ENCODE measurements around the gene MAP1S.

The MAP1S gene

DNA sequence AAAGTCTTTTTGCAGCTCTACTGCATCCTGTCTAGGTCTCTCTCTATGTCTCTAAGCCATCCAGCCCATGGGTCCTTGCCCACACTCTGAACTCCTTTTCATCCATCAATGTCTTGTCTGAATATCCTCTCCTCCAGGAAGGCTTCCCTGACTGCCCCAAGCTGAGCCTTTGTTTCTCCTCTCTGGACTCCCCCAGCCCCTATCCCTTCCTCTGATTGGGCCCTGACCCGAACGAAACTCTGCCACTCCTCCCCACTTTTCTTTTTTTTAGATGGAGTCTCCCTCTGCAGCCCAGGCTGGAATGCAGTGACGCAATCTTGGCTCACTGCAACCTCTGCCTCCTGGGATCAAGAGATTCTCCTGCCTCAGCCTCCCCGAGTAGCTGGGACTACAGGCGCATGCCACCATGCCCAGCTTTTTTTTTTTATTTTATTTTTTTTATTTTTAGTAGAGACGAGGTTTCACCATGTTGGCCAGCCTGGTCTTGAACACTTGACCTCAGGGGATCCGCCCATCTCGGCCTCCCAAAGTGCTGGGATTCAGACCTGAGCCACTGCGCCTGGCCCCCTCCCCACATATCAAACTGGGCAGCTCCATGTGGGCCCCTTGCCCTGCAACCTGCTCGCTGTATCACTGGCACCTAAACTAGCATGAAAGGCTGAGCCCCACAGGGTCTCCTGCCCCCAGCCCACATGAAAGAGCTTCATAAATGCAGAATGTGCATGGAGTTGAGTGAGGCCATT is 30.3 kb upstream of the MAP1S start:
- no peak for DNase-seq

DNA sequence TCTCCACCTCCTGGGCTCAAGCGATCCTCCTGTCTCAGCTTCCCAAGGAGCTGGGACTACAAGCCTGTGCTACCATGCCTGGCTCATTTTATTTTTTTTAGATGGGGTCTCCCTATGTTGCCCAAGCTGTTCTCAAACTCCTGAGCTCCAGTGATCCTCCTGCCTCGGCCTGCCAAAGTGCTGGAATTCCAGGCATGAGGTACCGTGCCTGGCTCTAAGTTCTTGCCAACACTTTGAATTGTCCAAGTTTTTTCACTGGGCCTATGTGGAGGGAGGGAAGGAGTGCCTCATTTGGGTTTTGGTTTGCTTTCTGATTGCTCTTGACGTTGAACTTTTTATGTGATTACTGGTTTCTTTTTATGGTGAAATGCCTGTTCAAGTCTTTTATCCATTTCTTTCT is 26.7 kb upstream of the MAP1S start:
- DNase-seq, result no peak

DNA sequence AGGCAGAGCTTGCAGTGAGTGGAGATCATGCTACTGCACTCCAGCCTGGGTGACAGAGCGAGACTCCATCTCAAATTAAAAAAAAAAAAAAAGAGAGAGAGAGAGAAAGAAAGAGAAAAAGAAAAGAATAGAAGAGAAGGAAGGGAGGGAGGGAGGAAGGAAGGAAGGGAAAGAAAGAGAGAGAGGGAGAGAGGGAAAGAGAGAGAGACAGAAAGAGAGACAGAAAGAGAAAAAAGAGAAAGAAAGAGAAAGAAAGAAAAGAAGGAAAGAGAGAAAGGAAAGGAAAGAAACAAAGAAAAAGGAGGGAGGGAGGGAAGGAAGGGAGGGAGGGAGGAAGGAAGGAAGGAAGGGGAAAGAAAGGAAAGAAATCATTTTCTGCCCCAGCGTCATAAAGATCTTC is 24.1 kb upstream of the MAP1S start:
- no peak for DNase-seq

GRCh38 chr19:17703824-17704463 is 15.3 kb upstream of the MAP1S start:
- peak; percentile 78 for DNase-seq

GRCh38 chr19:17706750-17707181 is 12.5 kb upstream of the MAP1S start:
- no peak for DNase-seq

DNA sequence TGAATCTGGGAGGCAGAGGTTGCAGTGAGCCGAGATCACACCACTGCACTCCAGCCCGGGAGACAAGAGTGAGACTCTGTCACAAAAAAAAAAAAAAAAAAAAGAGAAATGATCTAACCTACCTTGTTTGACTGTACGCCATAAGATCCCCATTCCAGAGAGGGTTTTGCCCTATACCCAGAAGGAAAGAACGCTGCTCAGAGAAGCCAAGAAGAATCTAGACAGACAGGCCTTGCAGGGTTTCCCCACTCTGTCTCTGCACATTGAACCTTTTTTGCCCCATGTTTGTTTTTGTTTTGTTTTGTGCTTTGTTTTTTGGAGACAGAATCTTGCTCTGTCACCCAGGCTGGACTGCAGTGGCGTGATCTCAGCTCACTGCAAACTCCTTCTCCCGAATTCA is 7.4 kb upstream of the MAP1S start:
- DNase-seq, result no peak

- no peak for DNase-seq
These were observed 2.9 kb upstream of the MAP1S start for GRCh38 chr19:17716309-17716929.

DNA sequence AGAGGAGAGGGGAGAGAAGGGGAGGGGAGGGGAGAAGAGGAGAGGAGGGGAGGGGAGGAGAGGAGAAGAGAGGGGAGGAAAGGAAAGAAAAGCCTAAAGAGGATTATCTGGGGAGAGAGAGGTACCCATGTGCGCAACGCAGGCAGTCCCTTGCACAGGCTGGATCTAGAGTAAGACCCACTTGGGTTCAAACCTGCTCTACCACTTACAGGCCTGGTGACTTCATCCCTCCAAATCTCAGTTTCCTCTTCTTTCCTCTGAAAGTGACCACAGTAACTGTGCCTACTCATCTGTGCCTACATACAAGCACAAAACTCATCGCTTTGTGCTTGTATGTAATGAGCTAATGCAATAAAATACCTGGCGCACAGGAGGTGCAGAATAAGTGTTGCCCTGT is 732 bp upstream of the MAP1S start:
- DNase-seq, result no peak

GRCh38 chr19:17719730-17720400 is 585 bp downstream of the MAP1S start:
- DNase-seq, result peak; percentile 49

- no peak for DNase-seq
These were observed 1.2 kb downstream of the MAP1S start for GRCh38 chr19:17720440-17720839.

DNA sequence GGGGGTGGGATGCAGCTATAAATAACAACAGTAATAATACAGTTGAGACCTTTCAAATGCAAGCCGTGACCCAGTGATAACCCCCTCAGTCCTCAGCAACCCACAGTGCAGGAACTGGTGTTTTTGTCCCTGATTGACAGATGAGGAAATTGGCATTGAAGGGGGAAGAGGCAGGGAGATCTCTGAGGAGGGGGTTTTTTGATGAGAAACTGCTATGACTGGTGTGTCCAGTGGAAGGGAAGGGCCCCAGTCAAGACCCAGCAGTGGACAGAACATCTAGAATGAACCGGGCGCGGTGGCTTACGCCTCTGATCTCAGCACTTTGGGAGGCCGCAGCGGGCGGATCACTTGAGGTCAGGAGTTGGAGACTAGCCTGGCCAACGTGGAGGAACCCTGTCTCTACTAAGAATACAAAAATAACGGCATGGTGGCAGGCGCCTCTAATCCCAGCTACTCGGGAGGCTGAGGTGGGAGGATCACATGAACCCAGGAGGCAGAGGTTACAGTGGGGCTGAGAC is 1.9 kb downstream of the MAP1S start:
- DNase-seq, result no peak

- DNase-seq, result no peak
These were observed 2.5 kb downstream of the MAP1S start for GRCh38 chr19:17721821-17722220.

GRCh38 chr19:17722655-17723240 is 3.5 kb downstream of the MAP1S start:
- DNase-seq, result no peak

GRCh38 chr19:17724655-17725054 is 5.4 kb downstream of the MAP1S start:
- DNase-seq, result no peak

- no peak for DNase-seq
These were observed 6.3 kb downstream of the MAP1S start for GRCh38 chr19:17725422-17726078.

- DNase-seq, result no peak
These were observed 7.0 kb downstream of the MAP1S start for GRCh38 chr19:17726136-17726741.

- DNase-seq, result no peak
These were observed 7.9 kb downstream of the MAP1S start for GRCh38 chr19:17726964-17727773.

DNA sequence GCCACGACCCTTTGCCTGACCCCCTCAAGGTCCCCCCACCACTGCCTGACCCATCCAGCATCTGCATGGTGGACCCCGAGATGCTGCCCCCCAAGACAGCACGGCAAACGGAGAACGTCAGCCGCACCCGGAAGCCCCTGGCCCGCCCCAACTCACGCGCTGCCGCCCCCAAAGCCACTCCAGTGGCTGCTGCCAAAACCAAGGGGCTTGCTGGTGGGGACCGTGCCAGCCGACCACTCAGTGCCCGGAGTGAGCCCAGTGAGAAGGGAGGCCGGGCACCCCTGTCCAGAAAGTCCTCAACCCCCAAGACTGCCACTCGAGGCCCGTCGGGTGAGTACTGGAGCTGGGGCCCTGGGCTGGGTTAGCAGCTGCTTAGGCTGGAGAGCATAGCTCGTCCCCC is 8.6 kb downstream of the MAP1S start:
- DNase-seq, result no peak

DNA sequence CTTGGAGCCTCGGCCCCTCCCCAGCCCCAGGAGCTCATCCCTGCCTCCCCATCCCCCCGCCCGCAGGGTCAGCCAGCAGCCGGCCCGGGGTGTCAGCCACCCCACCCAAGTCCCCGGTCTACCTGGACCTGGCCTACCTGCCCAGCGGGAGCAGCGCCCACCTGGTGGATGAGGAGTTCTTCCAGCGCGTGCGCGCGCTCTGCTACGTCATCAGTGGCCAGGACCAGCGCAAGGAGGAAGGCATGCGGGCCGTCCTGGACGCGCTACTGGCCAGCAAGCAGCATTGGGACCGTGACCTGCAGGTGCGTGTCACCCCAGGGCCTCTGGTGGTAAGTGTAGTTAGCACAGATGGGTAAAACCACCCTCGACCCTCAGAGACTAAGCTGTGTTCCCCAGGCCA is 13.8 kb downstream of the MAP1S start:
- DNase-seq, result no peak

DNA sequence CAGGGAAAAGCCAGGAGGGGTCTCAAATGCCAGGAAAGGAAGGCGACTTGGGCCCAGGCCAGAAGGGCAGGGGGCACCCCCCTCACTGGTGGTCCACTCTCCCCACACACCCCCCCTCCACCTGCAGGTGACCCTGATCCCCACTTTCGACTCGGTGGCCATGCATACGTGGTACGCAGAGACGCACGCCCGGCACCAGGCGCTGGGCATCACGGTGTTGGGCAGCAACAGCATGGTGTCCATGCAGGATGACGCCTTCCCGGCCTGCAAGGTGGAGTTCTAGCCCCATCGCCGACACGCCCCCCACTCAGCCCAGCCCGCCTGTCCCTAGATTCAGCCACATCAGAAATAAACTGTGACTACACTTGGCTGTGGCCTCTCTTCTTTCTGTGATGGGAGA is 14.9 kb downstream of the MAP1S start:
- DNase-seq, result no peak

- no peak for DNase-seq
These were observed 16.1 kb downstream of the MAP1S start for GRCh38 chr19:17735410-17735809.
